OCI-LY1 (cell line): Measurements from ENCODE around the gene AVPI1.

ENCODE experiments used
- EZH2 ChIP-seq: fragments of 200-600 bp; sonication (generic), shearing (Covaris generic); IDR thresholded peaks from 2 replicates; pipeline ENCODE4 v1.8.0; 2017; ENCODE audit warnings: borderline replicate concordance, mixed run types, mild to moderate bottlenecking, antibody characterized with exemption, low read length, moderate library complexity, mixed read lengths
- TF ChIP-seq, protein P1 (sequence below): fragments of 200-600 bp; sonication (generic), shearing (Covaris generic); IDR thresholded peaks from 2 replicates; pipeline ENCODE4 v1.5.1; 2017; ENCODE audit warnings: mild to moderate bottlenecking, antibody characterized with exemption, low read length, moderate library complexity, mixed read lengths

DNA sequence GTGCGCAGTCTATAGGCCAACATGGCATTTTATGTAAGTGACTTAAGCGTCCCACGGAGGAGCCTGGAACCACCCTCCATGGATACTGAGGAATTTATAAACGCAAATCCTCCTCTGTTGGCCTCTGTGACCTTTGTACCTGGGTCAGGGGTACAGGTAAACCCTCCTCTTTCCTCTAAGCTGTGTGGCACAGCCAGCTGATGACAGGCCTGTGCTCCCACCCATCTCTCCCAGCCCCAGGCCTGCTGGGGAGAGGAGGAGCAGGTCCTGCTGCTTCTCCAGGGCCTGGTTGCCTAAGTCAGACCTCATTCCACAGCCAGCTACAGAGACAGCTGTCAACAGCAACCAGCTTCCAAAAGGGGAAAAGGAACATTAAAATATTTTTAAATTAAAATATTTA is 5.0 kb downstream of the AVPI1 start:
- TF ChIP-seq, protein P1, sequence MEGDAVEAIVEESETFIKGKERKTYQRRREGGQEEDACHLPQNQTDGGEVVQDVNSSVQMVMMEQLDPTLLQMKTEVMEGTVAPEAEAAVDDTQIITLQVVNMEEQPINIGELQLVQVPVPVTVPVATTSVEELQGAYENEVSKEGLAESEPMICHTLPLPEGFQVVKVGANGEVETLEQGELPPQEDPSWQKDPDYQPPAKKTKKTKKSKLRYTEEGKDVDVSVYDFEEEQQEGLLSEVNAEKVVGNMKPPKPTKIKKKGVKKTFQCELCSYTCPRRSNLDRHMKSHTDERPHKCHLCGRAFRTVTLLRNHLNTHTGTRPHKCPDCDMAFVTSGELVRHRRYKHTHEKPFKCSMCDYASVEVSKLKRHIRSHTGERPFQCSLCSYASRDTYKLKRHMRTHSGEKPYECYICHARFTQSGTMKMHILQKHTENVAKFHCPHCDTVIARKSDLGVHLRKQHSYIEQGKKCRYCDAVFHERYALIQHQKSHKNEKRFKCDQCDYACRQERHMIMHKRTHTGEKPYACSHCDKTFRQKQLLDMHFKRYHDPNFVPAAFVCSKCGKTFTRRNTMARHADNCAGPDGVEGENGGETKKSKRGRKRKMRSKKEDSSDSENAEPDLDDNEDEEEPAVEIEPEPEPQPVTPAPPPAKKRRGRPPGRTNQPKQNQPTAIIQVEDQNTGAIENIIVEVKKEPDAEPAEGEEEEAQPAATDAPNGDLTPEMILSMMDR: no peak
- TF ChIP-seq EZH2: no peak
